ENCODE results near the gene ZNF428.

DNA sequence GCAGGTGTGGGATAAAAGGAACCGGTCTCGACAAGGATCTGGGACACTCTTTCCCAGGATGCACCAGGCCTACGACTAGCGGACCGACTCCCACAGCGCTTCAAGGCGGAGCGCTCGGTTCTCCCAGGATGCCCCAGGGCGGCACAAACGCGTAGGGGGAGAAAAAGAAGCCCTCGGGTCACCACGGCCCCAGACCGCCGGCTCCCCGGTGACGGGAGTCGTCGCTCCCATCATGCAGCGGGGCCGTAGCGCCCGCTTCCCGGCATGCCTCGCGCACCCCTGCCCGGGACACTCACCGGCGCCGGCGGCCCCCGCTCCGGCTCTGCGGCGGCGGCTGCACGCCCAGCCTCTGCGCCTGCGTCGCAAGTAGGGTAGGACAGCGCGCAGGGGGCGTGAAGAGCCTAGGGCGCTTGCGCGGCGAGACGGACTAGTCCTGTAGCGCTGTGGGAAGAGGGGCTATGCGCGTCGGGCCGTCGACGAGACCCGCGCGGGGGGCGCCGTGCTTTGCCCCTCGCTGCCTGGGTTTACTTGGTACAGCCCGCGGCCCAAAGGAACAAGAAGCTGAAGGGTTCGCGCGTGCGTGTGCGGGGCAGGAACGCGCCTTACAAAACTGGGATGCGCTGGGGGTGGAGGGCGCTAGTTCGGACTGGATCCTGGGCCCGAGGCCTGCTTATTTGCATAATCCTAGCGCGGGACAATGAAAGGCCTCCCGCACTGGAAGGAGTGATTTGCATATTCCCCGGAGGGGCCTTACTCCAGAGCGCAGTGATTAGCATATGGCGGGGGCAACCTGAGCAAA is at the start of gene ZNF428:
- TF ChIP-seq CTCF (conservative IDR thresholded peaks at IDR 0.05 in 1 of 2, IDR thresholded peaks at IDR 0.05 in 1 of 2; ENCODE audit: low read depth in 1 of 2, low read length in 2 of 2) (no peak), EZH2 (IDR thresholded peaks at IDR 0.05; ENCODE audit: low read length, missing control alignments) (no peak)
